T follicular helper cell (primary cell): Measurements from ENCODE around the gene EPHA6.
"Not testable (repeated sequence)": the region's sequence is repeated elsewhere in the genome, so short reads cannot be mapped to it uniquely, and the experiment has no call there.

Source experiments
- DNase-seq: peaks from one replicate; pipeline ENCODE4 v3.0.0-alpha.2; 2020; ENCODE audit warnings: low read depth

The EPHA6 gene

DNA sequence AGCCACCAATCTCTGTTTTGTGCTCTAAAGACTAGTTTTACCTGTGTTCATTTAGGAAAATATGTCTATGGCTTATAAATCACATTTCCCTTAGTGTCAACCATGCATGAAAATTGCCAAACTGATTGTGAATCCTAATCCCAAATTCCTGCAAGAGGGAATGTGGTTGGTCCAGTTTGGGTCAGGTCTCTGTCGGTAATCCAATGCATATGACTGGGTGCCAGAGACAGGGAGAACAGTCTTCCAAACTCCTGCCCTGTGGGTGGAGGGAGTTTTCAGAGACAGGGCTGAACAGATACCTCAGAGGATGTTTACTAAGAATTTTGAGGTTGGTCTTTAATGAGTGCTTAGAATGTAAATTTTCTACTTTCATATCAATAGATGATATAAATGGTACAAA, 649.6 kb downstream of the EPHA6 start:
- no peak for DNase-seq

DNA sequence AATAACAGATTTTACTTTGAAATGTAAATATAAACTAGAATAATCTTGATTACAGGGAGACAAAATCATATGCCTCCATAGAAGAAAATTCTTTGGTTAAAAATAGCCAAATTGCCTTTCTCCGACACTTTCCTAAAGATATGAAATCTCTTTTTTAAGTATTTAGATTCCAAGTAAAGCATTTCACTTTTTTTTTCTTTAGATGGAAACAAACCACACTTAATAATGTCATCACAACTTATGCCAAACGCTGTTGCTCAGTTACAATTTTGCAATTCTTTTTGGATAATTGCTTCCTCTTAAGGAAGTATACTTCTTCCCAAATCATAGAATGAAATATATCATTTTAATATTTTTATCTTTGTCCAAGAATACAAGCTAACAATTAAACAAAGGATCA, 656.1 kb downstream of the EPHA6 start:
- no peak for DNase-seq

DNA sequence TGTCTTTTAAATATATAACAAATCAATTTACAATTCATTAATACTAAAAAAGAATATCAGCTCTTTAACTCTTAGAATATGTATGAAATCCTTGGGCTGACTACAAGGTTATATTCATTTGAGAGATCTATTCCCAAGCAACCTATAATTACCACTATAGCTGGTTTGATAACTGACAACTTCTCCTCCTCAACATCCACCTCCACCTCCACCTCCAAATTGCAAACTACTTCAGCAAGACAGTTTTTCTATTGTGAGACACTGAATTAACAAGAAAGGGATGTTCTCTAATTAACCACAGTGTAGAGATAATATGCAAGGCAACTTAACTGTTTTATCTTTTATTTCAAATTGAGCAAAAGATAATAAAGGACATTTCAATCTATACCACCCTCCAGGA, 665.3 kb downstream of the EPHA6 start:
- DNase-seq, result no peak

DNA sequence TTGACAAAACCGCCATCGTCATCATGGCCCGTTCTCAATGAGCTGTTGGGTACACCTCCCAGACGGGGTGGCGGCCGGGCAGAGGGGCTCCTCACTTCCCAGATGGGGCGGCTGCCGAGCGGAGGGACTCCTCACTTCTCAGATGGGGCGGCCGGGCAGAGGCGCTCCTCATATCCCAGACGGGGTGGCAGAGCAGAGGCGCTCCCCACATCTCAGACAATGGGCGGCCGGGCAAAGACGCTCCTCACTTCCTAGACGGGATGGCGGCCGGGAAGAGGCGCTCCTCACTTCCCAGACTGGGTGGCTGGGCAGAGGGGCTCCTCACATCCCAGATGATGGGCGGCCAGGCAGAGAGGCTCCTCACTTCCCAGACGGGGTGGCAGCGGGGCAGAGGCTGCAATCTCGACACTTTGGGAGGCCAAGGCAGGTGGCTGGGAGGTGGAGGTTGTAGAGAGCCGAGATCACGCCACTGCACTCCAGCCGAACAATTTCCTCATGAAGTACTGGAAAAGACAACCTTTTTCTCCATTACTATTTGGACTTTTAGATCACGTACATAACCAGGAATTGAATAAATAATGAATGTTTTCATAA, 666.4 kb downstream of the EPHA6 start:
- not testable (repeated sequence) for DNase-seq

DNA sequence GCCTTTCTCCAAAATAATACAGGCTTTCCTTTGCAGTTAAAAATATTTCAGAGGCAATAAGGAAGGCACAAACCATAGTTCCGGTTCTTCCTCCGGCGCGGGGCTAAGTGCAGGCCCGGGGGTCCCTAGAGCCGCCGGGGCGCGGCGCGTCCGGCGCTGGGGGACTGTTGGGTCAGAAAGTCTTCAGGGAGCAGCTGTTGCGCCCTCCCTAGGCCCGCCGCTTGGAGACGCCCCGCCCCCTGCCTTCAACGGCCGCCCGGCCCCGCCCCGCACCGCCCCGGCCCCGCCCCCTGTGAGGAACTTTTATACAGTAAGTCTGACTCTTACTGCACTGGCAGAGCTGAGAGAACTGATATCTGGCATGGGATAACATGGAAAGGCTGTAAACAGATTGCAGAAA, 667.0 kb downstream of the EPHA6 start:
- no peak for DNase-seq

DNA sequence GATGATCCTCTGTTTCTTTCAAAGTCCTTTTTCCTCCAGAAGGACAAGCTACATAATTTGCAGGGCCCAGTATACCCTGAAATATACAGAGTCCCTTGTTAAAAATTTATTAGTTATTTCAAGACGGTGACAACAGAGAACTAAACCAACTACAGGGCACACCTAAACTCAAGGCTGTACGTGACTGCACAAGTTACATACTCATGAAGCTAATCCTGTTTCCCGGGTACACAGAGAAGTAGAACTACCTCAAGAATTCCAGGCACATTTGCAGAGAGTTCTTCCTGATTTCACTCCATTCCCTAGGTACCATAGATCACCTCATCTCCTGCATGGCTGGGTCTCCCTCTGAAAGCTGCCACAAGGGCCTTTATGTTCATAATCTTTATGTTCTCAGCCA, 670.8 kb downstream of the EPHA6 start:
- no peak for DNase-seq

DNA sequence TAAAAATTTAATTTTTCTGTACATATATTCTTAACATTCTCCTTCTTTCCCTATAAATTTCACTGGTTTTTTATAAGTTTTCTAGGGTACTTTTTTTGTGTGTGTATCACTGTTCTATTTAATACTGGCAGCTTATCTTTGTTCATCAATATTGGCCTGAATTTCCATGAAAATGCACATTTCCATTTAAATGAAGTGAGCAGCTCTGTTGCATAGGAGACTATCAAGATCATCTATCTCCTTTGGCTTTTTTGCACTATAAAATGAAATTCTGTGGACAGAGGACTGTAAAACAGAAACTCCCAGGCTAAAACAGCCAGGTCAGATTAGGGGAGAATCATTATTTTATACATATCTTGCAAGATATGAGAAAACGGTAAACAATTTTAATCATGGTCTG, 673.2 kb downstream of the EPHA6 start:
- no peak for DNase-seq

DNA sequence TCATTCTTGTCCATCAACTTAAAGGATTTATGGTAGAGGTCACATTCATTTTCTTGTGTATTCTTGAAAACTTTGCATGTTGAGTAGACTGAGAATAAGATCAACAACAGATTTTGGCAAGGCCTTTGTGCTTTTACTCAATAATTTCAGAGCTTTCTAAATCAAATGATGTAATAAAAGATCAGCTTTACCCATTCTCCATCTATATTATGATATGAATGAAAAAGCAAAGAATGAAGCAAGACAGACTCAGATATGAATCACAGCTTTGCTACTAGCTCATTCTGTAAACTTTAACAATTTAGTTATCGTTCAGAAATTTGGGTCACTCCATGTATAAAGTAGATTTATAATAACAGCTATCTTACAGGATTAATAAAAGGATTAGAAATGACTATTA, 674.3 kb downstream of the EPHA6 start:
- no peak for DNase-seq

DNA sequence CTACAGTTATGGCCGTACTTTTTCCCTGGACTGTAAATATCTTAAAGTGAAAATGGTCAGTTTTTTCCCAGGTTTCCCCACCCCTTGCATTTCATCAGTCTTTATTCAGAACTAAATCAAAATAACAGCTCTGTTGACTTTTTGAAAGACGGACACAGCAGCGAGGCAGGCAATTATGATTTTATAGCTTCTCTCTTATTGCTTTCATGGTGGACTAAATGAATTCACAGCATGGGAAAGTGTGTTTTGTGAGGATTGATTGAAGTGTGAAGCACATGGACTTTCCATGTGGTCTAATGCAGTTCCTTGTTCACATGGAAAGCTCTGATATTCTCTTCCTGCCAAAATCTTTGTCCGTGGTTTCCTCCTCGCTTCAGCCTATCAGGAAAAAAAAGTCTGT, 681.5 kb downstream of the EPHA6 start:
- no peak for DNase-seq

DNA sequence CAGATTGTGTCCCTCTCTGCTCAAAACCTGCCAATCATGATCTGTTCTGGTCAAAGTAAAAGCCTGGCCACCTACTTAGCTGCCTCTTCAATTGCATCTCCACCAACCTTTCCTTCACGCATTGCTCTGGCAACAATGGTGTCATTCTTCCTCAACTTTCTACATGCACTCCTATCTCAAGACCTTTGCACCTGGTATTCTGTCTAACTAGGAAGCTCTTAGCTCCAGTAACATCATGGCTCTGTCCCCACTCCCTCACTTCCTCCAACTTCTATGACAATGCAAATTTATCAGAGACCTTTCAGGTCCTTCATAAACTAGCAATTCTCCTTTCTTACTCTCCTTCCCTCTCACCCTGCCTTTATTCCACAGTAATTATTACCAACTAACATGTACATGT, 682.7 kb downstream of the EPHA6 start:
- no peak for DNase-seq

DNA sequence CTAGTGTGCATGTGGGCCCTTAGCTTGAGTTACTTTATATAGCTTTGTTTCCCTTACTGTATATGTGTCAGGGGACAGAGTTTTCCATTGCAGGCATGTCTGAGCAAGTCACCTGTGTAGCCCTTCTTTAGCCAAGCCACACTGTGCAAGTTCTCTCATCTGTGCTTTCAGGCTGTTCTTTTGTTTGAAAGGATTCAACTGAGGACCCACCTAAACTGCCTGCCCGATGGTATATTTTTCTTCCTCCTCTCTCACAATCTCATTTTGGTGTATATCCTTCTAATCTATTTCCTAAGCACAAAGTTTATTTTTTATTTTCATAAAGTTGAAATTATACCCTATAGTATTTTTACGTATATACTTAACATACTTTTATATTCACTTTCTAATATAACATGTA, 690.1 kb downstream of the EPHA6 start:
- no peak for DNase-seq

DNA sequence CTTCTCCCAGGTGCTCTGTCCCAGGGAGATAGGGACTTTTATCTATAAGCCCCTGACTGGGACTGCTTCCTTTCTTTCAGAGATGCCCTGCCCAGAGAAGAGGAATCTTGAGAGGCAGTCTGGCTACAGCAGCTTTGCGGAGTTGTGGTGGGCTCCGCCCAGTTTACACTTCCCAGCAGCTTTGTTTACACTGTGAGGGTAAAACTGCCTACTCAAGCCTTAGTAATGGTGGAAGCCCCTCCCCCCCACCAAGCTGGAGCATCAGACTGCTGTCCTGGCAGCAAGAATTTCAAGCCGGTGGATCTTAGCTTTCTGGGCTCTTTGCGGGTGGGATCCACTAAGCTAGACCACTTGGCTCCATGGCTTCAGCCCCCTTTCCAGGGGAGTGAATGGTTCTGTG, 696.4 kb downstream of the EPHA6 start:
- no peak for DNase-seq

DNA sequence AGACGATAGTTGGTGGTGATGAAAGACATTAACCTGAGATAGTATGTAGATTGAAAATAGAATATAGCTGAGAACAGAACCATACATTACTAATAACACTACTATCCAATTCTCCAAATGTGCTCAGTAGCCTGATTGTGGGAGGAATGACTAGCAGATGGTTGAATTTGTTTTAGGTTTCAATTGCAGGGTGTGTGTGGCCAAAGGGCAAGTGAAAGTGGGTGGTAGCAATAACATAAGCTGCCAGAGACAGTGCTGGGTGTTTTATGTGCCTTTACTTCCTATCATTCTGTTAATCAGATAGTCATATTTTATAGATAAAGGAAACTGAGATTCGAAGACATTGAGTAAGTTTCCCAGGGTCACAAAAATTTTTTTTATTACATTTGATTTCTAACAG, 700.7 kb downstream of the EPHA6 start:
- no peak for DNase-seq

DNA sequence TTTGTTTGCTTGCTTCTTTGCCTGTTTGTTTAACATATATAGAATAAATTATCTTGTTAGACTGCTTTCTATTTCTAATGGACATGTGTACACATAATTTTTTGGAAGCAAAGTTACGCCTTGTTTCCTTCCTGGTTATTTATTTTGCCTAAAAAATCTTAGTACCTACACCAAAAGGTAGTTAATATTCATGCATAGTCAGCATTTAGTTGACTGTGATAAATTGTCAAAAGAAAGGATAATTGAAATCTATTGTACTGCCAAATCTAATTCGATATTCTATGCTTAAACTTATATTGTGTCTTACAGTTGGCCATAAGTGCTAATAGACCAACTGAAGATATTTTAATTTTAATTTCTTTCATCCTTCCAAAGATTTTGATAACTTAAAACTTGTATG, 716.3 kb downstream of the EPHA6 start:
- no peak for DNase-seq

DNA sequence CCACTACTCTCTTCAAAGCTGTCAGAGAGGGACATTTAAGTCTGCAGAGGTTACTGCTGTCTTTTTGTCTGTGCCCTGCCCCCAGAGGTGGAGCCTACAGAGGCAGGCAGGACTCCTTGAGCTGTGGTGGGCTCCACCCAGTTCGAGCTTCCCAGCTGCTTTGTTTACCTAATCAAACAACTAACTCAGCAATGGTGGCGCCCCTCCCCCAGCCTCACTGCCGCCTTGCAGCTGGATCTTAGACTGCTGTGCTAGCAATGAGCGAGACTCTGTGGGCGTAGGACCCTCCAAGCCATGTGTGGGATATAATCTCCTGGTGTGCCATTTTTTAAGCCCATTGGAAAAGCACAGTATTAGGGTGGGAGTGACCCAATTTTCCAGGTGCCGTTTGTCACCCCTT, 733.2 kb downstream of the EPHA6 start:
- not testable (repeated sequence) for DNase-seq

DNA sequence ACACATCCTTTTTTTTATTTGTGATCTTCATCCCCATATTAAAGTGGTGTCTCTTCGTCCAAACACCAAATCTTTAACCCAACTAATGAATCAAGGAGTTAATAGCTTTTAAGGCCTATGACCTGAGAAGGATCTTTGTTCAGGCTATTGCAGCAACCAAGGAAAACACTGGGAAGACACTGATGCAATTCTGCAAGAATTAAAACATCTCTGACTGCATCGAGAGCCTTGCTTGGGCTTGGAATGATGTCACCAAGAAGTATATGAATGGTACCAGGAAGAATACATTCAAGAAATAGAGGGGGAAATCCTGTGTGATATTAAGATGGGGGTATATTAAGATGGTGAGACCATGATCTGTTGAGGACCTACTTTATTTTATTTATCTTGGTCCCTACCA, 736.0 kb downstream of the EPHA6 start:
- no peak for DNase-seq

DNA sequence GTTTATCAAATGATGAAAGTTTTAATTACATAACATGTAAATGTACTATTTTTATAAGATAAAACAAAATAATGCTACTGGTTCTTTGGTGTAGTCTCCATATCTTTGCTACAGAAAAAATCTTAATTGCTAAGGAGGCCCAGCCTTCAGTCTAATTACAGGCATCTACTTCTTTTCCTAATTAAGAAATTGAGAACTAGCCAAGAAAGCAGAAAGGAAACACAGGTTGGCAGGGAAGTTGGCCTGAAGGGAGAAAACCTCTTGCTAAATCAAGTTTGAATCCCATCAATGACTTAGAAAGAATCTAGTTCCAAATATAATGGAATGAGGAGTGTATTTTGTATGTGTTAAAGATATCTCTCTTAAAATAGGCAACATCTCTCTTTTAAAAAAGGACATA, 737.8 kb downstream of the EPHA6 start:
- no peak for DNase-seq

DNA sequence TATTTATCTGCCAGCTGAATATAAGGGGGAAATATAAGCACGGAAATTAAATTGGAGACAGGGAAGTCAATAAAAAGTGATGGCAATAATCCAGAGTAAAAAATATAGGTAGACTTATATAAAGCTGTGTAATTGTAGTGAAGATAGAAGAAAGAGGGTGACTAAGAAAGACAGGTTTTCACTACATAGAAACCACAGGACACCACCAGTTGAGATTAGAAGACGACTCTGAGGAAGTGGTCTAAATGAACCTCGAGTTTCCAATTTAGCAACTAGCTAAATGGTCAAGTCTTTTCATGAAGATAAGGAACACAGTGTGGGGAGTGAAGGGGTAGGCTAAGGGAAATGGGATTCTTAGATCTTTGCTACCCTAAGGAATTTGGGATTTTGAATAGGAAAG, 761.3 kb downstream of the EPHA6 start:
- DNase-seq, result no peak

DNA sequence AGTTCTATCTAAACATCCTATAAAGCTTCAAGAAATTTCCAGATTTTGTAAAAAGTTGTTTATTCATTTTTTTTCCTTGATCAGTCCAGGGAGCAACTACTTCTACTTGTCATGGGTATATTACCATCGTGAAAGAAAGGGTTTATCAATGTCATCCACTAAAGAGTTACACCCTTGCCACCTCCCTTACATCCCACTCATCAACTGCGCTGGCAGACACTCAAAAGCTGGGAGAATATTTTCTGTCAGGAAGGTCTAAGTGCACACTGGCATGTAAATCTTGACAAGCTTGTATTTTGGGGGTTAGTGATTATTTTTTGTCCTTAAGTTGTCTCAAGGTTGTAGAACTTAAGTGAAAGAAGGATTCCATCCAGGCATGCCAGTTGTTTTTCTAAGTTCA, 761.8 kb downstream of the EPHA6 start:
- DNase-seq, result no peak

DNA sequence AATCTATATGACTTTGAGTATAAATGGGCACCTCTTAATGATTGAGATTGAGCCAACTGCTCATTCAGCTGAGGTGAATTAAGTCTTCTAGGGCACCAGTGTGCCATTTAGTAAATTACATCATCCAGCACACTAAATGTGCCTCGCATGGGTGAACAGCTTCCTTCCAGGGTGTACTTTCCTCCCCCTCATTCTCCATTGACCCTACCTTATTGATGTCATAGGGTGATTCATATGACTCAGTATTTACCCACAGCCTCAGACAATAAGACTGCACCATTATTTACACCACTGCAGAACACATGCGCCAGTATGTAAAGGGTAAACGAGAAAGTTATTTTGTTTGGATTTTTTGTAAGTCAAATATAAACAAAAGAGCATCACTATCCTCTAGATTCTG, 765.0 kb downstream of the EPHA6 start:
- DNase-seq, result no peak

DNA sequence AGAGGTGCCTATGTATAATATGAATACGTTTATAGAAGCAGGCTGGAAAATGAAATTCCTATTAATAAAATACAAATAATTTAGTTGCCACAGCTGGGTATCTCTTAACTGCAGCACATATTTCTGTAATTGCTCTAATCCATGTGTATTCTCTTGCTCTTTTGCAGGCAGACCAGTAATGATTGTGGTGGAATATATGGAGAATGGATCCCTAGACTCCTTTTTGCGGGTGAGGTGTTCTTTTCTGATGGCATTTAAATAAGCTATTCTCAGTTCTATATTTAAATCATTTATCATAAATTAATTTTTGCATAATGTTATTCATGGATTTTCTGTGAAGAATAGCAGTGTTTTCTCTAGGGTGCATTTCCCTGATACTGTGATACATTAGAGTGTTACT, 796.2 kb downstream of the EPHA6 start:
- no peak for DNase-seq

DNA sequence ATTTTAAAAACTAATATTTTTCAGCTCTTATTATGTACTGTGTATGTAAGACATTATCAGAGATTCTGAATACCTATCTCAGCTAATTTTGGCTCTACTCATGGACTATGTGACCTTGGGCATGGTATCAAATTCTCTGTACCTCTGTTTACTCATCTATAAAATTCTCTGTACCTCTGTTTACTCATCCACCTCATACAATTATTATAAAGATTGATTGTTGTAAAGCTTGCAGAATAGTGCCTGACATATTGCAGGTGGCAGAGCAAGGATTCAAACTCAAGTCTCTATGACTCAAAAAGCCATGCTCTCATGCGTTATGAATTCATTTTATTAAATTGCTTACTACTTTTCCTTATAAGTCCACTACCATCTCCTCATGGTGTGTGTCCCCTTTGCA, 798.2 kb downstream of the EPHA6 start:
- no peak for DNase-seq

DNA sequence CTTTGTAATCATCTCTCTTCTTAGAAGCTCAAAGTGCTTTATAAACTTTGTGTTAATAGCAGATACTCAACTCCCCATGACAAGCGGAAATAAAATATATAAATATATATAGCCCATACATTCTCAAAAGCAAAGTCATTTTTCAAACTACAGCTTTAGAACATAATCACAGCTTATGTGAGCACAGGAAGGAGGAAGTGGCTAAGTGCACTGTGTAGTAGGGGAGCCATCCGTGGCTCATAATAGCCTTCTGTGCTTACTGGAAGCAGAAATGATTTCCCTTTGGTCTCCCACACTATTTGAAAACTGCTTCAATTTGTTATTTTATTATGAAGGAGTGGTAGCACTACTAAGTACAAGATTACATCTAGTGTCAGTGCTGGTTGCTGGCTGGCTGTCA, 798.7 kb downstream of the EPHA6 start:
- no peak for DNase-seq

DNA sequence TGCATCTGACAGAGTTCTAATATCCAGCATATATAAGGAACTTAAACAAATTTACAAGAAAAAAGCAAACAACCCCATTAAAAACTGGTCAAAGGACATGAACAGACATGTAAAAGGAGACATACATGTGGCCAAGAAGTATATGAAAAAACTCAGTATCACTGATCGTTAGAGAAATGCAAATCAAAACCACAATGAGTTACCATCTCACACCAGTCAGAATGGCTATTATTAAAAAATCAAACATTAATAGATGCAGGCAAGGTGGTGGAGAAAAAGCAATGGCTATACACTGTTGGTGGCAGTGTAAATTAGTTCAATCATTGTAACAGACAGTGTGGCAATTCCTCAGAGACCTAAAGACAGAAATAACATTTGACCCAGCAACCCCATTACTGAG, 806.1 kb downstream of the EPHA6 start:
- DNase-seq, result not testable (repeated sequence)

DNA sequence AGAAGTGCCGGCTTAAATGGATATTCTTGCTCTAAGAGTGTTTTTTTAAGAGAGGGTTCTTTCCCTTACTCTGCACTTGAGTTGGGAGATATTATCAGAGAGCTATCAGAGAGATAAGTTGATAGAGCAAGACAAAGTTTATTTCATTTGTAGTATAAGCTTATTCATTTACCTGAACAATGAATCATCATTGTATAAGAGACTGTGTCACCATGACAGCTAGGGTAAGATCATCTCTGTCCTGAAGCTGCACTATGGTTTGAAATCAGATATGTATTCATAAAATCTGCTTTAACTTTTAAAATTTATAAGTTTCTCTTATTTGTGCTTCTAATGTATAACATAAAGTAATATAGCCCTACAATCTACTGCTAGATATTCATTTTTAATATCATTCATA, 822.1 kb downstream of the EPHA6 start:
- DNase-seq, result no peak
